Right atrium auricular region (tissue), 2 donors: ENCODE data around the gene EID2B. TPM values are rescaled to one million over a fixed set of nuclear protein-coding genes. Genes with fewer than 3 reads are reported as not detected.
A peak's percentile ranks its signal among the peaks of the same experiment; 100 is the strongest.

Source experiments
- DNase-seq: peaks from one replicate; pipeline ENCODE4 v3.0.0-alpha.2; 2019; ENCODE audit warnings: low spot score
- H3K27ac ChIP-seq, 2 donors: fragments of 200-600 bp; sonication (generic); 1 replicate in 1 of 2; 2 replicates in 1 of 2; pipeline ENCODE4 v1.5.1; 2016 to 2019
- H3K27me3 ChIP-seq, 2 donors: fragments of 200-600 bp; sonication (generic); one replicate each; pipeline versions ENCODE4 v1.5.1 to v1.6.0; 2017 to 2019
- H3K36me3 ChIP-seq: fragments of 200-600 bp; sonication (generic); one replicate; pipeline ENCODE4 v1.5.1; 2016
- H3K4me1 ChIP-seq, 2 donors: fragments of 200-600 bp; sonication (generic); one replicate each; pipeline versions ENCODE4 v1.5.1 to v1.6.0; 2017 to 2019
- H3K4me3 ChIP-seq, 2 donors: fragments of 200-600 bp; sonication (generic); 1 replicate in 1 of 2; 2 replicates in 1 of 2; pipeline ENCODE4 v1.5.1; 2017 to 2019; ENCODE audit warnings: mild to moderate bottlenecking in 1 of 2, moderate library complexity in 1 of 2
- H3K9me3 ChIP-seq, 2 donors: fragments of 200-600 bp; sonication (generic); one replicate each; pipeline ENCODE4 v1.5.1; 2019
- total RNA-seq, 2 donors: library from RNA; depleted of rRNA; stranded (reverse); fragments of >200 nt; gene quantifications; one replicate each; pipeline ENCODE4 v1.1.0, GENCODE V29; 2016
- TF ChIP-seq, protein P1 (sequence below), 2 donors: fragments of 200-600 bp; sonication (generic); IDR thresholded peaks; one replicate each; pipeline ENCODE4 v1.5.1; 2019; ENCODE audit warnings: antibody characterized with exemption in 2 of 2

The EID2B gene, protein sequence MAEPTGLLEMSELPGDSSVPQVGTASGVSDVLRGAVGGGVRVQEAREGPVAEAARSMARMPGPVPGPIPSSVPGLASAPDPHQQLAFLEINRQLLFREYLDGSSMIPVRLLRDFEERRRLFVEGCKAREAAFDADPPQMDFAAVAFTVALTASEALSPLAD
- 1 to 10 TPM; 2.1 to 2.3 TPM for total RNA-seq

- Histone ChIP-seq H3K27me3 (no peaks in the 10 kb centered on the region), H3K4me1 (peaks cover 0 to 11% of the 10 kb centered on the region in 2 donors), H3K27ac (peak within 1 kb of the TSS; percentile 89 to 91), H3K4me3 (peak within 1 kb of the TSS; percentile 86 to 96), H3K36me3 (no peaks in the 10 kb centered on the region), H3K9me3 (no peaks in the 10 kb centered on the region)
- TF ChIP-seq, protein P1, sequence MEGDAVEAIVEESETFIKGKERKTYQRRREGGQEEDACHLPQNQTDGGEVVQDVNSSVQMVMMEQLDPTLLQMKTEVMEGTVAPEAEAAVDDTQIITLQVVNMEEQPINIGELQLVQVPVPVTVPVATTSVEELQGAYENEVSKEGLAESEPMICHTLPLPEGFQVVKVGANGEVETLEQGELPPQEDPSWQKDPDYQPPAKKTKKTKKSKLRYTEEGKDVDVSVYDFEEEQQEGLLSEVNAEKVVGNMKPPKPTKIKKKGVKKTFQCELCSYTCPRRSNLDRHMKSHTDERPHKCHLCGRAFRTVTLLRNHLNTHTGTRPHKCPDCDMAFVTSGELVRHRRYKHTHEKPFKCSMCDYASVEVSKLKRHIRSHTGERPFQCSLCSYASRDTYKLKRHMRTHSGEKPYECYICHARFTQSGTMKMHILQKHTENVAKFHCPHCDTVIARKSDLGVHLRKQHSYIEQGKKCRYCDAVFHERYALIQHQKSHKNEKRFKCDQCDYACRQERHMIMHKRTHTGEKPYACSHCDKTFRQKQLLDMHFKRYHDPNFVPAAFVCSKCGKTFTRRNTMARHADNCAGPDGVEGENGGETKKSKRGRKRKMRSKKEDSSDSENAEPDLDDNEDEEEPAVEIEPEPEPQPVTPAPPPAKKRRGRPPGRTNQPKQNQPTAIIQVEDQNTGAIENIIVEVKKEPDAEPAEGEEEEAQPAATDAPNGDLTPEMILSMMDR (IDR thresholded peaks at IDR 0.05), result peak; percentile 96 to 98
- peak; percentile 96 for DNase-seq
Observed at GRCh38 chr19:39532233-39533002, at the start of gene EID2B. EID2B (minus strand) TSS chr19:39532852; CDS start chr19:39532802, 50 bp downstream.

DNA sequence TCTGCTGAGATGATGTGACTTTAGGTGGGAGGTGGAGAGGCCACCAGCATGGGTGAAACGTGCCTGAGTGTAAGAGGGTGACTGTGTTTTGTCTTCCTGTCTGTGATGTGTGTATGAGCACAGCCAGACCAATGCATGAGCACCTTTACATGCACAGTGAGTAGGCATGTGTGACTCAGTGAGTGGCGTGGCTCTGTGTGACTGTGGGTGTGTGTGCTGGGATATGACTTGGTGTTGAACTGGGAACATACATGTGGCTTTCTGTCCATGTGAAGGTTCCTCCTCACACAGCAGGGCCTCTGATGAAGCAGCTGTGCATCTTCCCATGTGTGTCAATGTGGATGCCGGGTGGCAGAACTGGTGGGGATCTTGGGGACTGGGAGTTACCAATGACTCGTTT is 49.8 kb upstream of the EID2B start:
- Histone ChIP-seq H3K9me3 (peaks cover 0 to 6% of the 10 kb centered on the region in 2 donors), H3K27me3 (no peaks in the 10 kb centered on the region), H3K36me3 (no peaks in the 10 kb centered on the region), H3K4me1 (no peaks in the 10 kb centered on the region), H3K4me3 (no peak overlapping the region), H3K27ac (no peak overlapping the region)
- TF ChIP-seq, protein P1 (IDR thresholded peaks at IDR 0.05), result no peak
- DNase-seq, result no peak

GRCh38 chr19:39568604-39569003 is 36.0 kb upstream of the EID2B start:
- peaks cover 0 to 17% of the 10 kb centered on the region in 2 donors for H3K9me3 ChIP-seq
- no peak overlapping the region for H3K27ac ChIP-seq
- no peaks in the 10 kb centered on the region for H3K27me3 ChIP-seq
- H3K4me1 ChIP-seq, result no peaks in the 10 kb centered on the region
- H3K36me3 ChIP-seq, result no peaks in the 10 kb centered on the region
- TF ChIP-seq, protein P1 (IDR thresholded peaks at IDR 0.05), result no peak
- H3K4me3 ChIP-seq, result no peak overlapping the region
- DNase-seq, result no peak

DNA sequence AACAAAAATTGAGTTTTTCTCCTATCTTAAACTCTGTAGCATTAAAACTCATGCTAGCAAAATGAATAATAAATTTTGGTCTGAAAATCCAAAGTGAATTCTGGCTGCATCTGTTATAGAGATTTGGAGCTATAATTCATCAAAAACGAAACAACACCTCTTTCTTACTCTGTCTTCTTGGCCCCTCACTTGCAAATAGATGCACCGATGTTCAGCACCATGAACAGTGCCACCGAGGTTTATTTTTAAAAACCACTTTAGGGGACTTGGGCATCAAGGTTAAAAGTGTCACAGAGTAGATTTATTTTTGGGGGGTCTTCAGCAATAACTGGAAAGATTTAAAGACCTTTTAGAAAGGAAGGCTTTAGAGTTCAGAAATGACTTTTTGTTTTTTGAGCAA is 33.4 kb upstream of the EID2B start:
- H3K27ac ChIP-seq, result no peak overlapping the region
- H3K27me3 ChIP-seq, result no peaks in the 10 kb centered on the region
- H3K4me1 ChIP-seq, result no peaks in the 10 kb centered on the region
- H3K36me3 ChIP-seq, result no peaks in the 10 kb centered on the region
- no peak overlapping the region for H3K4me3 ChIP-seq
- TF ChIP-seq, protein P1 (IDR thresholded peaks at IDR 0.05), result no peak
- DNase-seq, result no peak
- no peaks in the 10 kb centered on the region for H3K9me3 ChIP-seq

DNA sequence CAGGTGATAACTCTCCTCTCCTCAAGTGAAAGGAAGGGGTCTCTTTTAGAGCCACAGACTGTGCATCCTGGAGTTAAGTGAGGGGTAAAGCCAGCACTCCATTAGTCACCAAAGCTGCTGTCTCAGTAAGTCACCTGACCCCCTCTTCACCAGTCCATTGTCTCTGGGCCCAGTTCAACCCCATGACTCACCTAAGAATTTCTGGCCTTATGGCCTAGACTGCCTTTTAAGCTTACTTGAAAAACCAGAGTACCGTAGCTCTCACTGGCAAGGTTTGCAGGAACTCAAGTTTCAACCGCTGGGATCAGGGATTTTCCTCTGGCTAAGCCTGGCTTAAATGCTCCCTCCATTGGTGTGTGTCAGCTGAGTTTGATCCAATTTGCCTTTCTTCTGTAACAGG is 30.8 kb upstream of the EID2B start:
- H3K27ac ChIP-seq, result no peak overlapping the region
- TF ChIP-seq, protein P1 (IDR thresholded peaks at IDR 0.05), result no peak
- no peaks in the 10 kb centered on the region for H3K27me3 ChIP-seq
- H3K36me3 ChIP-seq, result no peaks in the 10 kb centered on the region
- no peaks in the 10 kb centered on the region for H3K4me1 ChIP-seq
- no peaks in the 10 kb centered on the region for H3K9me3 ChIP-seq
- DNase-seq, result no peak
- no peak overlapping the region for H3K4me3 ChIP-seq
